SK-N-SH (cell line): ENCODE measurements around the gene CDH4.

ENCODE experiments used
- CTCF ChIP-seq: fragments of 200-600 bp; sonication (generic); IDR thresholded peaks from 2 replicates; pipeline ENCODE4 v1.6.1; 2017; ENCODE audit warnings: antibody characterized with exemption, mild to moderate bottlenecking, moderate library complexity
- FOXJ3 ChIP-seq: sonication (generic); formaldehyde crosslinking; IDR thresholded peaks from 2 replicates; pipeline ENCODE4 v1.5.1; 2020; ENCODE audit warnings: mild to moderate bottlenecking, missing genetic modification reagents
- IRF3 ChIP-seq: fragments of 150-350 bp; IDR thresholded peaks from 2 replicates; pipeline ENCODE4 v1.6.1; 2016; ENCODE audit warnings: mild to moderate bottlenecking, low read depth, low read length
- RFX5 ChIP-seq: IDR thresholded peaks from 2 replicates; pipeline ENCODE4 v1.6.1; 2012; ENCODE audit warnings: mild to moderate bottlenecking, improper control_type of control experiment, low read length
- USF2 ChIP-seq: fragments of 150-350 bp; IDR thresholded peaks from 2 replicates; pipeline ENCODE4 v1.6.1; 2017; ENCODE audit warnings: antibody characterized with exemption, low read length, low read depth, borderline replicate concordance

- TF ChIP-seq RFX5: no peak
- no peak for TF ChIP-seq FOXJ3 (CRISPR knock-in tag)
- TF ChIP-seq IRF3: no peak
- no peak for TF ChIP-seq CTCF
- no peak for TF ChIP-seq USF2
Measured at GRCh38 chr20:61300709-61301108, 48.6 kb downstream of the CDH4 start.
